ENCODE data around the gene ST7.
"Not testable (repeated sequence)": the region's sequence is repeated elsewhere in the genome, so short reads cannot be mapped to it uniquely, and the experiment has no call there.

Gene ST7

DNA sequence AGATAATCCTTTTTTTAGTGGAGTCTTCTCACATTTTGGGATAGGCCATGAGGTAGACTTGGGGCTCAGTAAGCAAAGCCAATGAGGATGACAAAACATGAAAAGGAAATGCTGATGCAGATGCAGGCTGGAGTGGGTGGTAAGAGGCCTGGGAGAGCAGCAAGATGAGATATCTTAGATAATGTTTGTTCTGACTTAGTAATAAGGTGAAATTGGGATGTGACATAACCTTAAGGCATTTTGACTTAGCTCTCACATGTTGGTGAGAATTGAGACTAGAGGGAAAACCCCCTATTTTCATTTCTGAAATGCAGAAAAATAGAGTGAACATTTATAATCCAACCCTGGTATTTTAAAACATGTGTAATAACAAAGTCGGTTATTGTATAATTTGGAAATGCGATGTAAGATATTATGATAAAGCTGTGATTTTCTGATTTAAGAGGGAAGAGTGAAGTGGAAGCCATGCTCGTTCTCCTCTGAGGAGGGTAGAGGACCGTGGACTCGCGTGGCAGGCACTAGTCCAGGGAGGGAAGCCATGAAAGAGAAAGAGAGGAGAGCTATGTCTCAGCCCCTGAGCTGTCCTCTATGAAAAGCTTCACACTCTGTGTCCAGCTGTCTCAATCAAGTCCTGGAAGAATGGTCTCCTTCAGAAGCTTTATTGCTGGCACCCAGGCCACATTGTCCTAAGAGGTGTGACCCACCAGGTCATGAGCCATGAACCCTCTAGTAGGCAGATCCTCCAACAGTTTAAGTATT lies 57.3 kb downstream of the ST7 start:
- no peak for DNase-seq

DNA sequence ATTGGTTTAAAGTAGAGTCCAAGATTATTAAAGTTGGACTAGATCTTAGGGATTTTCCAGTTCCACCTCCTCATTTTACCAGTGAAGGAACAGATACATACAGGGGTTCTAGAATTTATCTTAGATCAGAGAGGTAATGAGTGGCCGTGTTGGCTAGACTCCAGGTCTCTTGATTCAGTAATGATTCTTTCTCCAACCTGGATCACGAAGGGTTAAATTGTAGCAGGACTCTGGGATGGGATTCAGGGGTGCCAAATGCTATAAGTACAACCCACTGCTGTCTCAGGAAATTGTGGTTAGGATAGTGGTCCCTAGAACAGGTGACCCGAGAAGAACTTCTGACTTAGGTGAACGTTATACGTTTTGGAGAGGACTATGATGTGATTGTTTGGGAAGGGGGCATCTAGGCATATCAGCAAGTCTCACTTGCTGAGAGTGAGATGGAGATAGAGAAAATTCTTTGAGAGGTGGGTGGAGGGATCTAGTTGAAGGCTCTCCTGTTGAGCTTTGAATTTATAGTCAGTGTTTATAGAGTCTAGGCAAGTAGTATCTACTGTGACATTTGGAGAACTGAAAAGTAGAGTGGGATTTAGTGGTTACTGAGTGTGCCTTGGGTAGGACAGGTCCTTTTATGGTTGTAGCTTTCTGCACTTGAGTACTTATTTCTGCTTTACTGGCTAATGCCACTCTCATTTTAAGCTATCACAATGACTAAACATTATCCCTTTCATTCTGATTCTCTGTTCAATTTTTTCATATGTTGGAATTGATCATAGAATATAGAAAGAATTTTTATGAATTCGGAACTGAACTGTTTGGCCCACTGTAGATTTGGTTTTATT lies 58.3 kb downstream of the ST7 start:
- DNase-seq, result no peak

DNA sequence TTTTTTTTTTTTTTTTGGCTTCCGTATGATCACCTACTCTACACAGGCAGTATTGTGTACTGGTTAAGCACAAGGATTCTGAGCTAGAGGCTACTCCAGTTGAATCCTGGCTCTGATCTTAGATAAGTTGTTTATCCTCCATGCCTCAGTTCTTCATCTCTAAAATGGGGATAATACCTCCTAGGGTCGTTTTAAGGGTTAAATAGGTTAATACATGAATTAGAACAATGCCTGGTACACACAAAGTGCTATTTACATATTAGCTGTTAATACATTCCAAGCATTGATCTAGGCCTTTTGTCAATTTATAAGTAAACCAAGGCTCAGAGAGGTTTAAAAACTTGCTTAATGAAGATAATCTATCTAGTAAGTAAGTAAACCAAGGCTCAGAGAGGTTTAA lies 59.0 kb downstream of the ST7 start:
- no peak for DNase-seq

GRCh38 chr7:117012696-117013095 lies 59.4 kb downstream of the ST7 start:
- no peak for DNase-seq

DNA sequence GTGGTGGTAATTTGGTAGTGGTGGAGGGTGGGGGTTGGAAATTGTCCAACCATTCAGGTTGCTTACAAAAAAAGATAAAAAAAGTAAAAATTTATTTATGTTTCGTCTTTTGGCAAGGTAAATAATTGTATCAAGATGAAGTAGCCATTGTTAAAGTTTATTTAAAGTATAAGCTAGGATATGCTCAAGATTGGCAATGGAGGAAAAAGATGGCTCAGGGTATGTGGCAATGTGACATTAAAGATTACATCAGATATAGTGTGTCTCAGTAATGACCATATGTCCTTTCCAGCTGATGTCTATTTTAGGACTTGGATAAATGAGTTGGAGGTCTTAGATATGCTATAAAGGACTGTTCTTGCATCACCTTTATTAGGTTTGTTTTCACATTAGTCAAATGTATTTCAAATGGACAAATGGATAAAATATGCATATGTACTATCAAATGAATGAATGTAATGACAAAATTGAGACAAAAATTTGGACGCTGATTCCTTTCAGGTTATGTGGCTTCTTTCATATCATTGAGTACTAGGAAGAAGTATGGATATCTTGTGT lies 60.9 kb downstream of the ST7 start:
- DNase-seq, result no peak

- DNase-seq, result no peak
These were observed 61.4 kb downstream of the ST7 start for GRCh38 chr7:117014673-117015133.

DNA sequence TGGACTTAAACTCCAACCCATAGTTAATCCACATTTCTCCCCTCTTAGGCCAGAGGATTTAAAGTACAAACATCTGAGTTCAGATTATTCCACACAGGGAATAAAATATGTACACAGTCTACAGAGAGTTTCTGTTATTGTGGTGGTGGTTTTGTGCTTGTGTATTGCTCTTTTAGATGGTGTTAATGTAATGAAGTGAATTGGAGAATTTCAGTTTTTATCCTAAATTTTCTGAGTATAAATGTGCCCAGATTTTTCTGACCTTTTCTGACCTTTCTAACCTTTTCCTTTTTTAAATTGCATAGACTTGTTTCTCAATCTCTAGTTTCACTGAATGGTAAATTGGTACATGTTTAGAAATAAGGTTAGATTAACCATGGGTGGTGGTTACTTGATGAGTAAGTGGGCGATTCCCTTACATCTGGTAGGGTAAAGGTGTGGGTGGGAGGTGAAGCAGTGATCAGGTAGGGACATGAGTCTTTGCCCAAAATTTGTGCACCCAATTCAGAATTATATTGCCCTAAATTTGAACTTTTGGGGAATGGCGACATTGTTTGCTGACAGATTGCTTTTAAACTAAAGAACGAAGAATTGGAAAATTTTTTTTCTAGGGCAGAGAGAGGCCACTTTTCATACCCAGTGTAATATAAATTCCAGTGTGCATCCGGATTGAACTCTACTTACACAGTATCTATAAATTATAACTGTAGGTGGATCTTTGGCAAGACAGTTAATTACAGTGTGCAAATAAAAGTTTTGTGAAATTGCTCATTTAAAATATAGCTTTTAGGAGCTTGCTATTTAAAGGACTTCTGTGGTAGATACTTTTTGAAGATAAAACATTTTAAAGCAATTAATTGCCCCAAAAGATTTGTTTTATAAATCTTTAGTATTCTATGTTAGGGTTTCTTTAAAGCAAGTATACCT lies 62.2 kb downstream of the ST7 start:
- no peak for DNase-seq

- DNase-seq, result no peak
These were observed 63.7 kb downstream of the ST7 start for GRCh38 chr7:117017017-117017451.

DNA sequence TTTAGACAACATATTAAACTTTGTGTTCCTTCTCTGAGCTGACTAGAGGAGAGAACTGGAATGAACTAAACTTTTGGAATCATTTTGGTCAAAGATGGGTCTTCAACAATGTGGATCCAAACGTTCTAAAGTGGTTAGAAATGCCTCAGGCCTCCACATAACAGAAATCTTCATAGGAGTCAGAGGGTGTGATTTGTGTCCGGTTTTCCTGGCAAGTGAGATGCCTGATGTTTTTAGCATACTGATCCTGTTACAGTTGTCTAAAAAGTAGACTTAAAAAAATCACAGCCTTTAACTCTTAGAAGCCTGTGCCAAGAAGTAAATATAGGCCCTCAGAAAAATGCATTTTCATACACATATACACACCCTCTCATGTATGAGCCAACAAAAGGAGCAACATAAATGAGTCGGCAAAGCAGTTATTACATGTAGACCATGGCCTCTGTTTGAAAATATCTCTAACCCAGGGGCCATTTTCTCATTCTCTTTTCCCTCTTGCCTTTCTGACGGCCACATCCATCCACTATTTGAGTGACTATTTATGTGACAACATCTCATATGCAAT lies 64.5 kb downstream of the ST7 start:
- no peak for DNase-seq

DNA sequence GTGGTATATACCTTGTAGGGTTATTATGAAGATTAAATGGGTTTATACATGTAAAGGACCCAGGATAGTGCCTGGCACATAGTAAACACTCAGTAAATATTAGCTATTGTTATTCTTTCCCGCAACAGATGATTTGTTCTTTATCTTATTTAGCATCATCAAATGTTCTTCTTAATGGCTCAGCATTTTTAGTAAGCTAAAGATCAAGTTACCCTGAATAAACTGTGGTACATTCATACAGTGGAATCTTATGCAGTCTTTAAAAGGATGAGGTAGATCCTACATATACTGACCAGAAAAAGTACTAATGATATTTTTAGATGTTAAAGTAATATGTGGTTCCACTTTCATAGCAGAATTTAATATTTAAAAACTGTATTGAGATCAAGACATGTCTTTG lies 65.4 kb downstream of the ST7 start:
- DNase-seq, result no peak

DNA sequence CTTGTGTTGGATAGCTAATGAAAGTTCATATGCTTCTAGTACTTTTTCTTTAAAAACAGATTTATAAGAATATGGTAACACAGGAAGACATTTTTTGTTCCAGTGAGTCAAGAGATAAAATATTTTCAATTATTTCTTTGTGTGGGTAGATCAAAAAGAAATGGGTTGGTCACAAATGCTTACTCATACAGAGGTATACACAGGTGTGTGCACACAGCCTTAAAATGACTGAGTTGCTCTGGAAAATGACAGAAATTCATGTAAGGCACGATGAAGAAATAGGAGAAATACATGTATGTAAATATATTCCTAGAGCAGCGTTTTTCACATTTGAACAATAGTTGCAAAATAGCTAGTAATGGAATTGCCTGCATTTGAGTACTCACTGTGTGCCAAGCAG lies 66.0 kb downstream of the ST7 start:
- DNase-seq, result no peak

GRCh38 chr7:117019786-117020590 lies 66.7 kb downstream of the ST7 start:
- no peak for DNase-seq

- DNase-seq, result no peak
These were observed 67.3 kb downstream of the ST7 start for GRCh38 chr7:117020591-117020973.

- no peak for DNase-seq
These were observed 68.1 kb downstream of the ST7 start for GRCh38 chr7:117021366-117021765.

DNA sequence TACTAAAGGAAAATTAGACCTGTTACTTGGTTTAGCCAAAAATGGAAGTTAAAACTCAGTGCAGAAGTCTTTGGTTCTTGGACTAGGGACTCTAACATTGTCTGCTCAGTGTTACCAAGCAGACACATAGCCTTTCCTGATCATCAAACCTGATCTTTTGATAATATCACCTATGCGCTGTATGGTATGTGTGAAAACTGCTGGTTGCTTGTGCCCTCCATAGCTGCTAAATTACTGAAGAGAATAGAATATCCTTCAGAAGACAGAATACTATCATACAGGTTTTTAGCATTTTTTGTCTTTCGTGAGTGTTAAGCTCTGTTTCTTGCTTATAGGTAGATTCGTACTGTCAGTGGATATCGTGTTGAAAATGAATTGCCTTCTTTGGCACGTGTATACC lies 68.7 kb downstream of the ST7 start:
- DNase-seq, result no peak

DNA sequence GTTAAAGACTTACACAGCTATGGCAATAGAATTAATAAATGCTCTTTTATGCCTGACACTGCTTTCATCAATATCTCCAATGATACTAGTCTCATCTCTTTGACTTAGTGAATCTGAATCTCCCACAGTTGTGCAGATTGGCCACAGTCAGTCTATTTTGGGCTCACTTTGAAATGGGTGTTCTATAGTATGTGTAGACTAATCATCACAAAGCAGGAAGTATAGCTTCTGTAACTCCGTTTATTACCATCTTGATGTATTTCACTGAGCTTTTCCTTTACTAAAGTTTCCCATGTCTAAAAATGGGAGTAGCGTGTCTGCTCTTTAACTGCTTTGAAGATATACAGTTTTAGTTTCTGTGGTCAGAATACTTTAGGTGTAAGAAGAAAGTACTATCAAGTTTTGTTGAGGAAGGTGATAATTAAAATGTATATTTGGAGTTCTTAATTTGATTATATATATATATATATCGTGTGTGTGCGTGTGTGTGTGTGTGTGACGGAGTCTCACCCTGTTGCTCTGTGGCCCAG lies 70.1 kb downstream of the ST7 start:
- no peak for DNase-seq

DNA sequence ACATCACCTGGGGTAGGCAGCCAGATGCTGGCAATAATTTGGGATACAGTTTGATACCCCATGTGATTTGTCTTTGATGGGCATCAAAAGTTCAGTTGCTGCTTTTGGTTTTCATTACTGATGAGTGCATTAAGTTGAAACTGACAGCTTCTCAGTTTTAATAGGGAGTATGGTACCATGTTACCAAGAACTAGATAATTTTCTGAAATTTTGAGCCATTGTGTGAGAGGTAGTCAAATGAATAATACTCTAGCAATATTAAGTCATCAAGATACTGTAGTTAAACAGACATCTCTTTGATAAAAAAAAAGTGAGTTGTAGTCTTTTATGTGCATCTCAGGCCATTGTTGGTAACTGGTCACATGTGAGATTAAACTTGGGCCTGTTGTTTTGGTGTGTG lies 71.5 kb downstream of the ST7 start:
- no peak for DNase-seq

GRCh38 chr7:117025891-117026290 lies 72.6 kb downstream of the ST7 start:
- DNase-seq, result no peak

GRCh38 chr7:117030346-117030745 lies 77.0 kb downstream of the ST7 start:
- DNase-seq, result not testable (repeated sequence)

GRCh38 chr7:117030793-117031192 lies 77.5 kb downstream of the ST7 start:
- not testable (repeated sequence) for DNase-seq

- DNase-seq, result no peak
These were observed 79.5 kb downstream of the ST7 start for GRCh38 chr7:117032810-117033209.

All from cortex of kidney (tissue), 1 donor.